Endothelial cell of umbilical vein (primary cell): ENCODE data around the gene ST3GAL4. TPM values are rescaled to one million over a fixed set of nuclear protein-coding genes. Genes with fewer than 3 reads are reported as not detected.

ENCODE experiments used
- BruUV-seq: library from RNA; stranded (reverse); fragments of 400-500 nt; replicated peaks from 2 replicates; lab custom pipeline; 2021; lab: Mats Ljungman, UMichigan
- CTCF ChIA-PET: fragments of 300-600, 350-600 bp; sonication (Branson Sonifier 250); formaldehyde crosslinking; loops from one replicate; lab custom pipeline; 2021; ENCODE audit warnings: antibody characterized with exemption, inconsistent platforms; lab: Charles Lee
- POLR2A ChIA-PET: fragments of 300-600, 350-600 bp; sonication (Branson Sonifier 250); formaldehyde crosslinking; loops from one replicate; lab custom pipeline; 2021; ENCODE audit warnings: antibody characterized with exemption, inconsistent platforms; lab: Charles Lee
- DNase-seq: peaks from one replicate; pipeline ENCODE4 v3.0.0-alpha.2; 2011; ENCODE audit warnings: low read depth, low spot score
- FAIRE-seq: peaks from 2 replicates; lab custom pipeline; 2011; peaks lifted over from hg19 to GRCh38; lab: Jason Lieb, UNC
- H2AFZ ChIP-seq: 2 replicates; pipeline ENCODE4 v1.6.0; 2012; ENCODE audit warnings: low read depth, low read length, control low read depth, inconsistent platforms
- H3K27ac ChIP-seq: 2 replicates; pipeline ENCODE4 v1.5.1; 2011; ENCODE audit warnings: low read depth, mild to moderate bottlenecking, control low read depth, low read length, moderate library complexity; ENCODE audit not compliant: insufficient read depth
- H3K27me3 ChIP-seq, 2 experiments: 2 replicates each; pipeline versions ENCODE4 v1.6.0 to v1.6.1; 2011; ENCODE audit warnings: low read length in 2 of 2, mixed read lengths in 1 of 2; ENCODE audit not compliant: control insufficient read depth in 2 of 2, insufficient read depth in 2 of 2
- H3K36me3 ChIP-seq, 2 experiments: 2 replicates in 1 of 2; 3 replicates in 1 of 2; pipeline ENCODE4 v1.5.1; 2011; ENCODE audit warnings: low read length in 2 of 2, mild to moderate bottlenecking in 1 of 2, moderate library complexity in 1 of 2; ENCODE audit not compliant: control insufficient read depth in 2 of 2, insufficient read depth in 2 of 2; ENCODE audit errors: extremely low read depth in 1 of 2
- H3K4me1 ChIP-seq: 3 replicates; pipeline ENCODE4 v1.5.1; 2011; ENCODE audit warnings: mild to moderate bottlenecking, low read length; ENCODE audit not compliant: control insufficient read depth, insufficient read depth; ENCODE audit errors: extremely low read depth
- H3K4me2 ChIP-seq: 2 replicates; pipeline ENCODE4 v1.6.1; 2011; ENCODE audit warnings: low read length, control low read depth, mixed read lengths; ENCODE audit not compliant: insufficient read depth
- H3K4me3 ChIP-seq, 3 experiments: fragments of 200-600 bp in 1 of 3; sonication (generic), shearing (Covaris generic) in 1 of 3; replicated peaks in 1 of 3; 2 replicates each; pipeline ENCODE4 v1.5.1; 2011 to 2016; ENCODE audit warnings: control low read depth in 3 of 3, low read length in 3 of 3, mild to moderate bottlenecking in 2 of 3, inconsistent platforms in 1 of 3, low read depth in 1 of 3, moderate library complexity in 1 of 3; ENCODE audit not compliant: insufficient read depth in 1 of 3
- H3K79me2 ChIP-seq: 2 replicates; pipeline ENCODE4 v1.6.0; 2012; ENCODE audit warnings: low read length, inconsistent platforms; ENCODE audit not compliant: control insufficient read depth, insufficient read depth
- H3K9ac ChIP-seq: replicated peaks from 2 replicates; pipeline ENCODE3; 2011; ENCODE audit warnings: low read length, control low read depth; ENCODE audit not compliant: insufficient read depth; ENCODE audit errors: extremely low read depth
- H3K9me1 ChIP-seq: replicated peaks from 3 replicates; pipeline ENCODE4 v1.6.0; 2011; ENCODE audit warnings: mild to moderate bottlenecking, low read length; ENCODE audit not compliant: control insufficient read depth, insufficient read depth; ENCODE audit errors: extremely low read depth
- H3K9me3 ChIP-seq: replicated peaks from 2 replicates; pipeline ENCODE4 v1.5.1; 2012; ENCODE audit warnings: low read length, inconsistent platforms; ENCODE audit not compliant: control insufficient read depth, insufficient read depth
- H4K20me1 ChIP-seq: replicated peaks from 2 replicates; pipeline ENCODE3; 2011; ENCODE audit warnings: mild to moderate bottlenecking, low read length; ENCODE audit not compliant: control insufficient read depth, insufficient read depth; ENCODE audit errors: extremely low read depth
- EZH2 ChIP-seq: IDR thresholded peaks from 2 replicates; pipeline ENCODE4 v1.6.1; 2012; ENCODE audit warnings: borderline replicate concordance, low read depth, mild to moderate bottlenecking, moderate library complexity, low read length, inconsistent platforms; ENCODE audit not compliant: severe bottlenecking
- GATA2 ChIP-seq: IDR thresholded peaks from 2 replicates; pipeline ENCODE4 v1.7.0; 2011; ENCODE audit warnings: low read depth, mild to moderate bottlenecking, moderate library complexity, mixed read lengths, low read length; ENCODE audit not compliant: insufficient read length, insufficient read depth
- JUN ChIP-seq: IDR thresholded peaks from 2 replicates; pipeline ENCODE4 v1.6.1; 2011; ENCODE audit warnings: borderline replicate concordance, low read depth; ENCODE audit not compliant: insufficient read length, insufficient read depth
- dilution Hi-C: fragments of 300-500 bp; cut with MboI; formaldehyde crosslinking; loops from one replicate; pipeline ENCODE4 v1.15.0; 2019; ENCODE audit warnings: low sequenced_read_pairs; ENCODE audit not compliant: extremely low pct_ligation_motif_present
- intact Hi-C: fragments of 100-400 bp; cut with micrococcal nuclease; formaldehyde crosslinking; loops from one replicate; pipeline ENCODE4 v1.10.0; 2022
- polyA plus RNA-seq, 4 experiments: library from polyadenylated mRNA; depleted of rRNA in 3 of 4; stranded (reverse) in 3 of 4; unstranded in 1 of 4; fragments of >200 nt; gene quantifications; 2 replicates each; pipeline versions ENCODE4 v1.2.1 to v1.2.3, GENCODE V29; 2011 to 2012; ENCODE audit warnings: missing spikeins in 1 of 4
- total RNA-seq: library from RNA; stranded (reverse); gene quantifications from 2 replicates; pipeline ENCODE4 v1.2.3, GENCODE V29; 2021
- TF ChIP-seq, protein P1 (sequence below), 2 donors: IDR thresholded peaks; 1 replicate in 1 of 2; 2 replicates in 1 of 2; pipeline ENCODE4 v1.5.1; 2011; ENCODE audit warnings: low read length in 2 of 2, mild to moderate bottlenecking in 2 of 2, moderate library complexity in 2 of 2, control low read depth in 1 of 2, inconsistent platforms in 1 of 2, low read depth in 1 of 2; ENCODE audit not compliant: insufficient read depth in 1 of 2; ENCODE audit errors: extremely low read depth in 1 of 2

Gene ST3GAL4
- total and polyA plus RNA-seq, 2 donors (not counting 3 experiments of a cell fraction or from before 2014, with no cell fraction given) = 17.7 to 19.4 TPM

DNA sequence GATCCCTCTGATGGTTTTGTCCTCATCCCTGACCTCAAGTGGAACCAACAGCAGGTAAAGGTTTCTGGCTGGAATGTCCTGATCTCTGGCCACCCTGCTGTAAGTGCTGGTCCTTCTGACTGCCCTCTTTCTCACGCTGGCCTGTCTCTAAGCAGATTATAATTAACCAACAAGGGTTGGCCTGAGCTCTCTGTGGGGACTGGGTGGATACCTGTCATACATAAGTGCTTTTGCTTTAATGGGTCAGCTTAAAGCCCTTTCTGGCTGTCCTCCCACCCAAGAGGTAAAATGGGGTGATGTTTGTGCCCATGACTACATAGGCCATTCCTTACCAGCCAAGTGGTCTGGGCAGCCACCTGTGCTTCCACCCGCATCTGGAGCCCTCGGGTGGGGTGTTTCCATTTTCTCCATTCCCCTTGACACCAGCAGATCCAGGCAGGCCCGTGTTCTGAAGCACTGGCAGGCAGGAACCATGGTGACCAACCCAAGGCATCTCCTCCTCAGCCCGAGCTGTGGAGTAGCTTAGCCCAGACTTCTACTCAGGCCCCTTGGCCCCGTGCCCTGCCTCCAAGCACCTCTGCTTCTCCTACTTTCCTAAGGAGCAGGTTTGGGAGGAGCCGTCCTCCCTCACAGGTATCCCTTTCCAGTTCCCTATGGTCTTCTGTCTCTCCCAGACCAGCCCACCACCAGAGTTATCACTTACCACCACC is 17.0 kb upstream of the ST3GAL4 start:
- ChIA-PET POLR2A (no interaction called here), CTCF (interaction anchor here (2.1 kb wide), 1 partner anchor 28 kb away, joined by 9 read pairs; no protein-coding TSS in a partner anchor)
- H3K9me1 ChIP-seq = no peaks in the 10 kb centered on the region
- H3K4me3 ChIP-seq = no peak overlapping the region
- TF ChIP-seq EZH2 (no peak), GATA2 (no peak), JUN (no peak)
- TF ChIP-seq, protein P1, sequence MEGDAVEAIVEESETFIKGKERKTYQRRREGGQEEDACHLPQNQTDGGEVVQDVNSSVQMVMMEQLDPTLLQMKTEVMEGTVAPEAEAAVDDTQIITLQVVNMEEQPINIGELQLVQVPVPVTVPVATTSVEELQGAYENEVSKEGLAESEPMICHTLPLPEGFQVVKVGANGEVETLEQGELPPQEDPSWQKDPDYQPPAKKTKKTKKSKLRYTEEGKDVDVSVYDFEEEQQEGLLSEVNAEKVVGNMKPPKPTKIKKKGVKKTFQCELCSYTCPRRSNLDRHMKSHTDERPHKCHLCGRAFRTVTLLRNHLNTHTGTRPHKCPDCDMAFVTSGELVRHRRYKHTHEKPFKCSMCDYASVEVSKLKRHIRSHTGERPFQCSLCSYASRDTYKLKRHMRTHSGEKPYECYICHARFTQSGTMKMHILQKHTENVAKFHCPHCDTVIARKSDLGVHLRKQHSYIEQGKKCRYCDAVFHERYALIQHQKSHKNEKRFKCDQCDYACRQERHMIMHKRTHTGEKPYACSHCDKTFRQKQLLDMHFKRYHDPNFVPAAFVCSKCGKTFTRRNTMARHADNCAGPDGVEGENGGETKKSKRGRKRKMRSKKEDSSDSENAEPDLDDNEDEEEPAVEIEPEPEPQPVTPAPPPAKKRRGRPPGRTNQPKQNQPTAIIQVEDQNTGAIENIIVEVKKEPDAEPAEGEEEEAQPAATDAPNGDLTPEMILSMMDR (IDR thresholded peaks at IDR 0.05; ENCODE audit: extremely low read depth in 1 of 2, insufficient read depth in 1 of 2, low read depth in 1 of 2, low read length in 2 of 2) = no peak
- no peak overlapping the region for H3K27ac ChIP-seq
- no peaks in the 10 kb centered on the region for H3K36me3 ChIP-seq
- DNase-seq (no peak), FAIRE-seq (no peak)
- no peaks in the 10 kb centered on the region for H3K9me3 ChIP-seq
- H3K4me1 ChIP-seq = peaks cover 58% of the 10 kb centered on the region
- intact Hi-C loops = no loop called here
- H3K27me3 ChIP-seq = no peaks in the 10 kb centered on the region
- dilution Hi-C loops = no loop called here
- no peak overlapping the region for H2AFZ ChIP-seq
- no TSS peak for BruUV-seq
- H3K9ac ChIP-seq = no peak overlapping the region
- no peaks in the 10 kb centered on the region for H4K20me1 ChIP-seq
- no peak overlapping the region for H3K4me2 ChIP-seq
- no peaks in the 10 kb centered on the region for H3K79me2 ChIP-seq
